ENCODE data around the gene KAZN. TPM values are rescaled to one million over a fixed set of nuclear protein-coding genes. Genes with fewer than 3 reads are reported as not detected.

KAZN gene
- polyA plus RNA-seq, 1 of the 3 experiments (the other 2 are of a cell fraction), result 6.8 TPM

DNA sequence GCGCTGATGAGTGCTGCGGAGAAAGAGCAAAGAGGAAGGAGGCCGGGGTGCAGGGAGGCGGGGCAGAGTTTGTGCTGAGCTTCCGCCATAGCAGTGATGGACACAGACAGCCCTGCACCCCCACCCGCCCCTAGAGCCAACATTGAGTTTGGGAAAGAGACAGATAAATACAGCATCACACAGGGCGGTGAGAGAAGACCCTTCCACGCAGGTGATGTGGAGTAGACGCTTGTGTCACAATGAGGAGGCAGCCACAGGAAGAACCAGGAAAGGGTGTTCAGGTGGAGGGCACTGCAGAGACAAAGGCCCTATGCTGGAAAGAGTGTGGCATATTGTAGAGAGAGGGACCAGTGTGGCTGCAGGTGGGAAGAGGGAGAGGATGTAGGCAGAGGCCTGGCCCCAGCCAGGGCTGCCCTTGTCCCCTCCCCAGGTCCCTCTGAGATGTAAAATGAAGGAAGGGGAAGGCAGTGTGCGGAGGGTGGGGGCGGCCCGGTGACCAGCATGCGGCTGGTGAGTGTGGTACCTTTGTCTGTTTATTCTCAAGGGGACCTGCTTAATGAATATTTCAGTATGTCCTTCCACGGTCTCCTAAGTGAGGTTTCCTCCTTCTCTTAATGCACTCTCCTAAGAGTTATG is 360.7 kb downstream of the KAZN start:
- H3K36me3 ChIP-seq (replicated peaks in 1 of 2; ENCODE audit: control insufficient read depth in 1 of 2, insufficient read depth in 2 of 2, low read length in 1 of 2), result peaks cover 15 to 27% of the 10 kb centered on the region in 2 experiments
- peaks cover 91% of the 10 kb centered on the region; the same call in 1 of the 2 replicates for H3K79me2 ChIP-seq (ENCODE audit: insufficient read depth)
- no peak for DNase-seq
- H3K4me2 ChIP-seq, result no peak overlapping the region
- WGBS (ENCODE audit: low lambda C conversion rate), result 94% methylated on average over 11 of the region's 14 CpGs
- POLR2A ChIA-PET, result no interaction called here
- no peak overlapping the region for H2AFZ ChIP-seq (ENCODE audit: low read depth)
- H3K4me1 ChIP-seq (ENCODE audit: control insufficient read depth in 1 of 2, insufficient read depth in 2 of 2, low read depth in 1 of 2, low read length in 1 of 2), result peaks cover 0 to under 1% of the 10 kb centered on the region in 2 experiments; a peak in 1 of 4 replicates
- H3K4me3 ChIP-seq (ENCODE audit: low read depth in 2 of 2, low read length in 1 of 2), result no peak overlapping the region
- no peaks in the 10 kb centered on the region for H3K9me3 ChIP-seq
- no peak overlapping the region for H3K27ac ChIP-seq (ENCODE audit: low read depth in 2 of 2, low read length in 1 of 2)
- no peaks in the 10 kb centered on the region for H3K9me2 ChIP-seq
- H4K20me1 ChIP-seq (ENCODE audit: insufficient read depth), result peaks cover 4% of the 10 kb centered on the region; the same call in 1 of the 2 replicates
- no peaks in the 10 kb centered on the region for H3K27me3 ChIP-seq (ENCODE audit: insufficient read depth)
- CTCF ChIA-PET, result interaction anchor here (0.7 kb wide), 1 partner anchor 13 kb away, joined by 3 read pairs; no protein-coding TSS in a partner anchor
- TF ChIP-seq EP300 (IDR thresholded peaks at IDR 0.05; ENCODE audit: borderline replicate concordance in 1 of 2, low read depth in 1 of 2, low read length in 1 of 2) (no peak), JUND (IDR thresholded peaks at IDR 0.05) (no peak), MEF2A (IDR thresholded peaks at IDR 0.05; ENCODE audit: borderline replicate concordance, low read depth) (no peak), GATA2 (CRISPR knock-in tag; IDR thresholded peaks at IDR 0.05) (no peak), SMC3 (IDR thresholded peaks at IDR 0.05; ENCODE audit: low read depth, low read length) (no peak), GABPA (IDR thresholded peaks at IDR 0.05; ENCODE audit: low read depth) (no peak), EZH2phosphoT487 (IDR thresholded peaks at IDR 0.05; ENCODE audit: borderline replicate concordance, low read depth) (no peak), ELF1 (IDR thresholded peaks at IDR 0.05) (no peak), RCOR1 (IDR thresholded peaks at IDR 0.05; ENCODE audit: low read length) (no peak), CHD2 (IDR thresholded peaks at IDR 0.05; ENCODE audit: low read length, partially characterized antibody) (no peak)
- TF ChIP-seq, protein P1, sequence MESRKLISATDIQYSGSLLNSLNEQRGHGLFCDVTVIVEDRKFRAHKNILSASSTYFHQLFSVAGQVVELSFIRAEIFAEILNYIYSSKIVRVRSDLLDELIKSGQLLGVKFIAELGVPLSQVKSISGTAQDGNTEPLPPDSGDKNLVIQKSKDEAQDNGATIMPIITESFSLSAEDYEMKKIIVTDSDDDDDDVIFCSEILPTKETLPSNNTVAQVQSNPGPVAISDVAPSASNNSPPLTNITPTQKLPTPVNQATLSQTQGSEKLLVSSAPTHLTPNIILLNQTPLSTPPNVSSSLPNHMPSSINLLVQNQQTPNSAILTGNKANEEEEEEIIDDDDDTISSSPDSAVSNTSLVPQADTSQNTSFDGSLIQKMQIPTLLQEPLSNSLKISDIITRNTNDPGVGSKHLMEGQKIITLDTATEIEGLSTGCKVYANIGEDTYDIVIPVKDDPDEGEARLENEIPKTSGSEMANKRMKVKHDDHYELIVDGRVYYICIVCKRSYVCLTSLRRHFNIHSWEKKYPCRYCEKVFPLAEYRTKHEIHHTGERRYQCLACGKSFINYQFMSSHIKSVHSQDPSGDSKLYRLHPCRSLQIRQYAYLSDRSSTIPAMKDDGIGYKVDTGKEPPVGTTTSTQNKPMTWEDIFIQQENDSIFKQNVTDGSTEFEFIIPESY (IDR thresholded peaks at IDR 0.05; ENCODE audit: borderline replicate concordance, low read depth), result no peak
- TF ChIP-seq, protein P2, sequence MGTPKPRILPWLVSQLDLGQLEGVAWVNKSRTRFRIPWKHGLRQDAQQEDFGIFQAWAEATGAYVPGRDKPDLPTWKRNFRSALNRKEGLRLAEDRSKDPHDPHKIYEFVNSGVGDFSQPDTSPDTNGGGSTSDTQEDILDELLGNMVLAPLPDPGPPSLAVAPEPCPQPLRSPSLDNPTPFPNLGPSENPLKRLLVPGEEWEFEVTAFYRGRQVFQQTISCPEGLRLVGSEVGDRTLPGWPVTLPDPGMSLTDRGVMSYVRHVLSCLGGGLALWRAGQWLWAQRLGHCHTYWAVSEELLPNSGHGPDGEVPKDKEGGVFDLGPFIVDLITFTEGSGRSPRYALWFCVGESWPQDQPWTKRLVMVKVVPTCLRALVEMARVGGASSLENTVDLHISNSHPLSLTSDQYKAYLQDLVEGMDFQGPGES (IDR thresholded peaks at IDR 0.05; ENCODE audit: low read depth, low read length), result no peak
- H3K9ac ChIP-seq, result no peak overlapping the region
- H3F3A ChIP-seq (replicated peaks; ENCODE audit: insufficient read depth), result no peaks in the 10 kb centered on the region

DNA sequence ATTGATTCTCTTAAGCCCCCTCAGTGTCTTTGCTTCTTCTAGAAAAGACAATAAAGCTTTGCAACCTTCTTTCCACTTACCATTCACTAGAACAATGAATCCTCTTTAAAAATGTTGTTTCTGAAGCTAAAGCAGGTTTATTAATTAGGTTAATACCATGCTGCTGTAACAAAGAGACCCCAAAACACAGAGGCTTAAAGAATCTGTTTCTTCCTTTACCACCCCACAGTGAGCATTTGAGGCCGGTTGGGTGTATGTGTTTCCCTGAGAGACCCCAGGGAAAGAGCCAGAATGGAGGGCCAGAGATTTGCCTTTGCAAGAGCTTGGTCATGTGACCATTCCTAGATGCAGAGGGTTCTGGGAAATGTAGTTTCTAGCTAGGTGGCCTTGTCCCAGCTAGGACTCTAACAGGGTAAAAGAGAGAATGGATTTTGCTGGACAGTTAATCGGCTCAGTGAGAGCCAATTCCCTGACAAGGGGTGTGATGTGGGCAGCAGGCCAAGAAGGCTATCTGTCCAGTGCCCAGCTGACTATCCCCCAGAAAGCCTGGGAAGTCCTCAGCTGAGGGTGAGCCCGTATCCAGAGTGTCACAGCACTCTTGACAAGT is 363.3 kb downstream of the KAZN start:
- 93% methylated on average over 3 of the region's 3 CpGs for WGBS (ENCODE audit: low lambda C conversion rate)
- H3K9me3 ChIP-seq, result no peaks in the 10 kb centered on the region
- no peaks in the 10 kb centered on the region for H3K9me2 ChIP-seq
- no peaks in the 10 kb centered on the region for H4K20me1 ChIP-seq (ENCODE audit: insufficient read depth)
- no peak overlapping the region for H3K9ac ChIP-seq
- CTCF ChIA-PET, result interaction anchor here (0.8 to 1.4 kb wide), 2 partner anchors 11 to 18 kb away, joined by 3 to 5 read pairs; no protein-coding TSS in a partner anchor
- peaks cover 15 to 27% of the 10 kb centered on the region in 2 experiments for H3K36me3 ChIP-seq (replicated peaks in 1 of 2; ENCODE audit: control insufficient read depth in 1 of 2, insufficient read depth in 2 of 2, low read length in 1 of 2)
- no peaks in the 10 kb centered on the region for H3F3A ChIP-seq (replicated peaks; ENCODE audit: insufficient read depth)
- H3K27ac ChIP-seq (ENCODE audit: low read depth in 2 of 2, low read length in 1 of 2), result no peak overlapping the region
- POLR2A ChIA-PET, result no interaction called here
- H3K4me3 ChIP-seq (ENCODE audit: low read depth in 2 of 2, low read length in 1 of 2), result no peak overlapping the region
- no peak overlapping the region for H3K4me2 ChIP-seq
- peak; percentile 48 for DNase-seq
- no peaks in the 10 kb centered on the region for H3K27me3 ChIP-seq (ENCODE audit: insufficient read depth)
- H3K79me2 ChIP-seq (ENCODE audit: insufficient read depth), result peaks cover 91% of the 10 kb centered on the region
- peaks cover 0 to 8% of the 10 kb centered on the region in 2 experiments; a peak in 1 of 4 replicates for H3K4me1 ChIP-seq (ENCODE audit: control insufficient read depth in 1 of 2, insufficient read depth in 2 of 2, low read depth in 1 of 2, low read length in 1 of 2)
- TF ChIP-seq REST (IDR thresholded peaks at IDR 0.05; ENCODE audit: low read depth, low read length) (no peak), USF1 (IDR thresholded peaks at IDR 0.05; ENCODE audit: borderline replicate concordance, low read depth) (peak; percentile 85), JUND (IDR thresholded peaks at IDR 0.05) (no peak)
- H2AFZ ChIP-seq (ENCODE audit: low read depth), result no peak overlapping the region
